ENCODE results near the gene WDFY3.

WDFY3 gene

DNA sequence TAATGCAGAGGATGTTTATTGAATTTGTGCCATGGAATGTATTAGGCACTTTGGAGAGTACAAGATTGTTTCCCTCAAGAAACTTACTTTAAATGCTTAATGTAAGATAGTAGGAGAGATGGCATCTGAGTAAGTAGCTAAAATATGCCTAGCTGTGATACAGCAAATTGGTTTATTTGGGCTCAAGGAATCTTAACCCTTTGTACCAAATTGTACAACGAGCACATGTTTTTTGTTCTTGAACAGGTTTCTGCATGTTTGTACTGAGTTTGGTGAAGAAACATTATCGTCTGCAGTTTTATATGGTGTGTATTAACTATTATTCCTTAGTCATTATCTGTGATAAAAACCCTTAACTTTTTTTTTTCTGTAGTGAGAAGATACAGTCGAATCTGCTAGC, 334.9 kb downstream of the WDFY3 start:
- DNase-seq (ENCODE audit: low read depth in 2 of 3, low spot score in 2 of 3): no peak

DNA sequence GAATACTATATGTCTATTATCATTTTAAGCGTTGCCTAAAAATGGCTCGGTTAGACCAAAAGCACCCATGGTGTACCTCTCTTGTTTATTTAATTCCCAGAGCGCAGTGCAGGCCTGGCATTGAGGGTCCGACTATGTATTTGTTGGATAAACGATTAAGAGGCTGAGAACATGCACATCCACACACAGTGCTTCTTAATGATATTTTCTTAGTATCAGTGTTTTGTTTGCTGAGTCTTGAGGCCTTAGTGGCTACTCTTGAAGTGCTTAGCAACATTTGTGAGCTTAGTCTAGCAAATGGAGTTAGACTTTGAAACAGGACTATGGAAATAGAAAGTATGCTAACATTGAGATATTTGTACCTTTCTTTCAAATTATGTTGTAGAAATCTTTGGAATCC, 339.8 kb downstream of the WDFY3 start:
- DNase-seq (ENCODE audit: low read depth in 2 of 3, low spot score in 2 of 3): no peak

DNA sequence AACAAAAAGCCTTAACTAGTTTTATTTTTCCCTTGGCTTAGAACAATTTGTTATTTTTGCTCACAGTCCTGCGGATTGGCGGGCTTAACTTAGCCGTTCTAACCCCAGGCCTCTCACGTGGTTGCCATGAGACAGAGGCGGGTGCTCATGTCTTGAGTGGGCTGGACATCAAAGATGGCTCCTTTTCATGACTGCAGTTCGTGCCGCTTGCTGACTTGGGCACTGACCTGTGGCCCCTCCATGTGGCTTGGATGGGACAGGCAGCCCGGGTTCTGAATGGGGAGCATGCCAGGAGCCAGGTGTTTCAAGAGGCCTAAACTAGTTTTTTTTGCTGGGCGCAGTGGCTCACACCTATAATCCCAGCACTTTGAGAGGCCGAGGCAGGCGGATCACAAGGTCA, 342.8 kb downstream of the WDFY3 start:
- no peak for DNase-seq (ENCODE audit: low read depth in 2 of 3, low spot score in 2 of 3)

DNA sequence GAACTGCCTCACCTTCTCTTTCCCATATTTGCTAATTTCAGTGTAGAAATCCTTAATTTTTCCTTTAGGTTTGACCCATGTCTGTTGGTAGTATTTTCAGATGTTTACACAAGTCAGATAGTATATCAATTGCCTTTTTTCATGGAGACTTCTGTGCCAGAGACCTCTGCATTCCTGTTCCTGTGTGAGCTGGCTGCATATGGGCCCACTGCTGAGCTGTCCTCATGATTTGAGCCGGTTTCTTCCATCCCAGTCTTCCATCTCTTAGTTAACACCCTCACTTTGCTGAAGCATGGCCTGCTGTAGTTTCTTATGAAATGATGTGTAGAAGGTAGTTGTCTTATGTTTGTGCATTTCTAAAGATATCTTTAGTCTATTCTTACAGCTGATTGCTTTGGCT, 343.5 kb downstream of the WDFY3 start:
- DNase-seq (ENCODE audit: low read depth in 2 of 3, low spot score in 2 of 3): no peak
